Activated T-cell treated with anti-CD3 and anti-CD28 coated beads, Interleukin-2, amount 50 U/mL, for 24 hours (primary cell): ENCODE results near the gene KRT25.

ENCODE experiments used
- DNase-seq: peaks from one replicate; pipeline ENCODE4 v3.0.0-alpha.2; 2020
- H3K27ac Mint-ChIP-seq: 2 replicates; pipeline ENCODE4 v1.8.0; 2020; ENCODE audit warnings: mild to moderate bottlenecking, mixed read lengths
- H3K27me3 Mint-ChIP-seq: 2 replicates; pipeline ENCODE4 v1.8.0; 2020; ENCODE audit warnings: mixed read lengths
- H3K36me3 Mint-ChIP-seq: 2 replicates; pipeline ENCODE4 v1.8.0; 2020; ENCODE audit warnings: low read depth, mixed read lengths
- H3K4me1 Mint-ChIP-seq: 2 replicates; pipeline ENCODE4 v1.8.0; 2020; ENCODE audit warnings: low read depth, mixed read lengths
- H3K4me3 Mint-ChIP-seq: 2 replicates; pipeline ENCODE4 v1.8.0; 2020; ENCODE audit warnings: mild to moderate bottlenecking, moderate library complexity, mixed read lengths
- H3K9me3 Mint-ChIP-seq: 2 replicates; pipeline ENCODE4 v1.8.0; 2020; ENCODE audit warnings: mixed read lengths

KRT25 gene

GRCh38 chr17:40726919-40727318 is 28.2 kb downstream of the KRT25 start:
- no peaks in the 10 kb centered on the region for H3K36me3 Mint-ChIP-seq
- H3K9me3 Mint-ChIP-seq, result no peaks in the 10 kb centered on the region
- no peak overlapping the region for H3K27ac Mint-ChIP-seq
- peaks cover 16% of the 10 kb centered on the region for H3K27me3 Mint-ChIP-seq
- no peak for DNase-seq
- H3K4me3 Mint-ChIP-seq, result no peak overlapping the region
- H3K4me1 Mint-ChIP-seq, result peaks cover 10% of the 10 kb centered on the region

GRCh38 chr17:40724656-40725055 is 30.5 kb downstream of the KRT25 start:
- DNase-seq, result no peak
- no peaks in the 10 kb centered on the region for H3K36me3 Mint-ChIP-seq
- H3K27me3 Mint-ChIP-seq, result peaks cover 7% of the 10 kb centered on the region
- peaks cover 10% of the 10 kb centered on the region for H3K4me1 Mint-ChIP-seq
- H3K9me3 Mint-ChIP-seq, result no peaks in the 10 kb centered on the region
- no peak overlapping the region for H3K4me3 Mint-ChIP-seq
- no peak overlapping the region for H3K27ac Mint-ChIP-seq

- peaks cover 16% of the 10 kb centered on the region for H3K27me3 Mint-ChIP-seq
- H3K27ac Mint-ChIP-seq, result no peak overlapping the region
- H3K4me3 Mint-ChIP-seq, result no peak overlapping the region
- no peaks in the 10 kb centered on the region for H3K36me3 Mint-ChIP-seq
- peaks cover 3% of the 10 kb centered on the region for H3K4me1 Mint-ChIP-seq
- no peak for DNase-seq
- no peaks in the 10 kb centered on the region for H3K9me3 Mint-ChIP-seq
Observed at GRCh38 chr17:40722241-40722640, 32.9 kb downstream of the KRT25 start.

- H3K27me3 Mint-ChIP-seq, result peaks cover 16% of the 10 kb centered on the region
Observed at GRCh38 chr17:40720899-40721298, 34.2 kb downstream of the KRT25 start.

DNA sequence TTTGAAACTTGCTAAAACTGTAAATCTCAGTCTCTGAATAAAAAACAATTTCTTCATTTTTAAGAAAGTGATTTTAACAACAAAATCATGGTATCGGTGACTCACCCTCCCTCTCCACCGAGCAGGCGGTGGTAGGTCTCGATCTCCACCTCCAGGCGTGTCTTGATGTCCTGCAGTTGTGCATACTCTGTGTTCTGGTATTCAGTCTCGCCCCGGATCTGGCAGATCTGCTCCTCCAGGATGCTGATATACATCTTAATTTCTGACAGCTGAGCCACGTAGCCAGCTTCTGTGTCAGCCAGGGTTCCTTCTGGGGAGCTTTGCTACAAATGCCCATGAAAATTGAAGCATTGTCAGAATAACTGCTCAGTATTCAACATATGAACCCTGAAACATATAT is 36.2 kb downstream of the KRT25 start:
- Mint-ChIP-seq H3K4me3 (no peak overlapping the region), H3K9me3 (no peaks in the 10 kb centered on the region), H3K36me3 (no peaks in the 10 kb centered on the region), H3K27ac (no peak overlapping the region), H3K27me3 (peaks cover 15% of the 10 kb centered on the region), H3K4me1 (no peaks in the 10 kb centered on the region)
- DNase-seq, result no peak

More at GRCh38 chr17:40720899-40721298, 34.2 kb downstream of the KRT25 start:
- no peak for DNase-seq
- Mint-ChIP-seq H3K27ac (no peak overlapping the region), H3K36me3 (no peaks in the 10 kb centered on the region), H3K9me3 (no peaks in the 10 kb centered on the region), H3K4me3 (no peak overlapping the region), H3K4me1 (no peaks in the 10 kb centered on the region)

DNA sequence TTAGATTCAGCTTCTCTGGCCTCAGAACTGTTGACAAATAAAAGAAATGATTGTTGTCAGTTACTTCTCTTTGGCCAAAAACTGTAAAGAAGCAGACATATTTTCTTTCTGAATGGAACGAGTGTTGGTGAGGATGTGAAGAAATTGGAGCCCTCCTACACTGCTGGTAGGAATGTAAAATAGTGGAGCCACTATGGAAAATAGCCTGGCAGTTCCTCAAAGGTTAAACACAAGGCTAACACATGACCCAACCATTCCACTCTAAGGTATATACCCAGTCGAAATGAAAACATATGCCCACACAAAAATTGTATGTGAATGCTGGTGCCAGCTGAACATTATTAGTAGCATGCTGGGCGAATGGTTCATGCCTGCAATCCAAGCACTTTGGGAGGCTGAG is 37.4 kb downstream of the KRT25 start:
- Mint-ChIP-seq H3K9me3 (no peaks in the 10 kb centered on the region), H3K4me1 (no peaks in the 10 kb centered on the region), H3K36me3 (no peaks in the 10 kb centered on the region), H3K27me3 (peaks cover 15% of the 10 kb centered on the region), H3K4me3 (no peak overlapping the region), H3K27ac (no peak overlapping the region)
- DNase-seq, result no peak

- H3K27ac Mint-ChIP-seq, result no peak overlapping the region
- peaks cover 12% of the 10 kb centered on the region for H3K27me3 Mint-ChIP-seq
- peaks cover 6% of the 10 kb centered on the region for H3K4me1 Mint-ChIP-seq
- H3K9me3 Mint-ChIP-seq, result no peaks in the 10 kb centered on the region
- H3K36me3 Mint-ChIP-seq, result no peaks in the 10 kb centered on the region
- H3K4me3 Mint-ChIP-seq, result no peak overlapping the region
- no peak for DNase-seq
Observed at GRCh38 chr17:40714473-40714872, 40.7 kb downstream of the KRT25 start.

DNA sequence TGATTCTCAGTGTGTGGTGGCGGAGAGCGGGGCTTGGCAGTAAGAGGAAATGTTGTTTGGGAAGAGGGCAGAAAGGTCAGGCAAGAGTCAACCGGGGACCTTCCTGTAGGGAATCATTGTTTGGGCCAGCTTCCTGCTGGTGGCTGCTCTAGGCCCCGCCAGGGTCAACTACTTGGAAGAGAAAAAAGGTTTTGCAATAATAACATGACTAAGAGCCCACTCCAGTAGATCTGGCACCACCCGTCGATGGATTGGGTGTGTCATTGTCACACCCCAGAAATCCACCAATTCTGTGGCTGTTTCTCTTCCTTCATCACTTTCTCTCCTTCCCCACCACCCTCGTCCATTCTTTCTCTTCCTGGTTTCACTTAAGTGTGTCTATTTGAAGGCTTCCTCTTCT is 47.4 kb downstream of the KRT25 start:
- H3K27me3 Mint-ChIP-seq, result peaks cover 24% of the 10 kb centered on the region

DNA sequence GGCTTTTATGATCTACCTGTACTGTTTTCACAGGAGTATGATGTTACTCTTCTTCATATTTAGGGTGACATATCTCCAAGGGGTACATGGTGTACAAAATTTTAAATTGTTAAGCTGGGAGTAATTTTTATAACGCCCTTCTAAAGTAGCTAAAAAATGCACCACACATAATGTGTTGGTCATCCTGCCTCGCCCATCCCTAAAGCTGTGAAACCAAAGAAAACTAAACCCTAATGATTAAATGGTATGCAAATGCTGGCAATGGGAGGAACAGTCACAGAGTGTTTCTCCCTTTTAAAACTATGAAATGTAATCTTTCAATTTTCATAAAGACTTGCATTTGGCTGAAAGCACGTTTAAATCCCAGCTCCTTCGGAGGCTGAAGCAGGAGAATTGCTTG is 49.5 kb downstream of the KRT25 start:
- Mint-ChIP-seq H3K4me3 (no peak overlapping the region), H3K27me3 (peaks cover 24% of the 10 kb centered on the region), H3K27ac (no peak overlapping the region), H3K36me3 (no peaks in the 10 kb centered on the region), H3K4me1 (peaks cover 5% of the 10 kb centered on the region), H3K9me3 (no peaks in the 10 kb centered on the region)
- no peak for DNase-seq

More for the DNA sequence above, 47.4 kb downstream of the KRT25 start:
- H3K4me3 Mint-ChIP-seq, result no peak overlapping the region
- DNase-seq, result no peak
- H3K36me3 Mint-ChIP-seq, result no peaks in the 10 kb centered on the region
- H3K27ac Mint-ChIP-seq, result no peak overlapping the region
- H3K9me3 Mint-ChIP-seq, result no peaks in the 10 kb centered on the region
- H3K4me1 Mint-ChIP-seq, result peaks cover 6% of the 10 kb centered on the region

GRCh38 chr17:40703652-40704051 is 51.5 kb downstream of the KRT25 start, which contains the start of gene KRT24:
KRT24 (minus strand) TSS chr17:40703752; CDS start chr17:40703693, 59 bp downstream.
- H3K36me3 Mint-ChIP-seq, result no peaks in the 10 kb centered on the region
- no peaks in the 10 kb centered on the region for H3K9me3 Mint-ChIP-seq
- no peaks in the 10 kb centered on the region for H3K4me1 Mint-ChIP-seq
- no peak within 1 kb of the TSS for H3K4me3 Mint-ChIP-seq
- peaks cover 27% of the 10 kb centered on the region for H3K27me3 Mint-ChIP-seq
- DNase-seq, result no peak
- H3K27ac Mint-ChIP-seq, result no peak within 1 kb of the TSS

DNA sequence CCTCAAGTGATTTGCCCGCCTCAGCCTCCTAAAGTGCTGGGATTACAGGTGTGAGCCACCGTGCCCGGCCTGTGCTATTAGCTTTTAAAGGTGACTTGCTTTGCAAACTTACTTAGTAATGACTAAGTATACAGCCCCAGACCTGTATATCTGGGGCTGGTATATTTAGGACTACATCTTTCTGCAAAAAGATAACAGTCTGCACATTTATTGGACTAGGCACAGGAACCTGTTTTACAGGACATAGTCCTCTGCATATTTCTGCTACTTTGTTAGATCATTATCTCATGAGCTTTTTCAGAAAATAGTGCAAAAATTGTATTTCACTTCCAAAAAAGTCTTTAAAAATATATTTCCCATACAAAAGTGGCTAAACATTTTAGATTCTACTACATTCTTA is 52.9 kb downstream of the KRT25 start:
- H3K4me1 Mint-ChIP-seq, result no peaks in the 10 kb centered on the region
- H3K27me3 Mint-ChIP-seq, result peaks cover 31% of the 10 kb centered on the region

GRCh38 chr17:40699853-40700252 is 55.3 kb downstream of the KRT25 start:
- H3K27me3 Mint-ChIP-seq, result peaks cover 36% of the 10 kb centered on the region

More for the DNA sequence above, 52.9 kb downstream of the KRT25 start:
- Mint-ChIP-seq H3K4me3 (no peak overlapping the region), H3K27ac (no peak overlapping the region), H3K36me3 (no peaks in the 10 kb centered on the region), H3K9me3 (no peaks in the 10 kb centered on the region)
- no peak for DNase-seq

GRCh38 chr17:40699371-40699770 is 55.8 kb downstream of the KRT25 start:
- DNase-seq, result no peak
- no peak overlapping the region for H3K27ac Mint-ChIP-seq
- no peak overlapping the region for H3K4me3 Mint-ChIP-seq
- H3K27me3 Mint-ChIP-seq, result peaks cover 36% of the 10 kb centered on the region
- H3K9me3 Mint-ChIP-seq, result no peaks in the 10 kb centered on the region
- H3K4me1 Mint-ChIP-seq, result no peaks in the 10 kb centered on the region
- no peaks in the 10 kb centered on the region for H3K36me3 Mint-ChIP-seq

More at GRCh38 chr17:40699853-40700252, 55.3 kb downstream of the KRT25 start:
- H3K9me3 Mint-ChIP-seq, result no peaks in the 10 kb centered on the region
- H3K27ac Mint-ChIP-seq, result no peak overlapping the region
- no peak overlapping the region for H3K4me3 Mint-ChIP-seq
- no peak for DNase-seq
- no peaks in the 10 kb centered on the region for H3K36me3 Mint-ChIP-seq
- H3K4me1 Mint-ChIP-seq, result no peaks in the 10 kb centered on the region
